Endothelial cell of umbilical vein (primary cell): ENCODE data around the gene STRIT1. TPM values are rescaled to one million over a fixed set of nuclear protein-coding genes. Genes with fewer than 3 reads are reported as not detected.

Experiments
- BruUV-seq: library from RNA; stranded (reverse); fragments of 400-500 nt; replicated peaks from 2 replicates; lab custom pipeline; 2021; lab: Mats Ljungman, UMichigan
- CTCF ChIA-PET: fragments of 300-600, 350-600 bp; sonication (Branson Sonifier 250); formaldehyde crosslinking; loops from one replicate; lab custom pipeline; 2021; ENCODE audit warnings: antibody characterized with exemption, inconsistent platforms; lab: Charles Lee
- POLR2A ChIA-PET: fragments of 300-600, 350-600 bp; sonication (Branson Sonifier 250); formaldehyde crosslinking; loops from one replicate; lab custom pipeline; 2021; ENCODE audit warnings: antibody characterized with exemption, inconsistent platforms; lab: Charles Lee
- DNase-seq: peaks from one replicate; pipeline ENCODE4 v3.0.0-alpha.2; 2011; ENCODE audit warnings: low read depth, low spot score
- FAIRE-seq: peaks from 2 replicates; lab custom pipeline; 2011; peaks lifted over from hg19 to GRCh38; lab: Jason Lieb, UNC
- H2AFZ ChIP-seq: 2 replicates; pipeline ENCODE4 v1.6.0; 2012; ENCODE audit warnings: low read depth, low read length, control low read depth, inconsistent platforms
- H3K27ac ChIP-seq: 2 replicates; pipeline ENCODE4 v1.5.1; 2011; ENCODE audit warnings: low read depth, mild to moderate bottlenecking, control low read depth, low read length, moderate library complexity; ENCODE audit not compliant: insufficient read depth
- H3K27me3 ChIP-seq, 2 experiments: 2 replicates each; pipeline versions ENCODE4 v1.6.0 to v1.6.1; 2011; ENCODE audit warnings: low read length in 2 of 2, mixed read lengths in 1 of 2; ENCODE audit not compliant: control insufficient read depth in 2 of 2, insufficient read depth in 2 of 2
- H3K36me3 ChIP-seq, 2 experiments: 2 replicates in 1 of 2; 3 replicates in 1 of 2; pipeline ENCODE4 v1.5.1; 2011; ENCODE audit warnings: low read length in 2 of 2, mild to moderate bottlenecking in 1 of 2, moderate library complexity in 1 of 2; ENCODE audit not compliant: control insufficient read depth in 2 of 2, insufficient read depth in 2 of 2; ENCODE audit errors: extremely low read depth in 1 of 2
- H3K4me1 ChIP-seq: 3 replicates; pipeline ENCODE4 v1.5.1; 2011; ENCODE audit warnings: mild to moderate bottlenecking, low read length; ENCODE audit not compliant: control insufficient read depth, insufficient read depth; ENCODE audit errors: extremely low read depth
- H3K4me2 ChIP-seq: 2 replicates; pipeline ENCODE4 v1.6.1; 2011; ENCODE audit warnings: low read length, control low read depth, mixed read lengths; ENCODE audit not compliant: insufficient read depth
- H3K4me3 ChIP-seq, 3 experiments: fragments of 200-600 bp in 1 of 3; sonication (generic), shearing (Covaris generic) in 1 of 3; replicated peaks in 1 of 3; 2 replicates each; pipeline ENCODE4 v1.5.1; 2011 to 2016; ENCODE audit warnings: control low read depth in 3 of 3, low read length in 3 of 3, mild to moderate bottlenecking in 2 of 3, inconsistent platforms in 1 of 3, low read depth in 1 of 3, moderate library complexity in 1 of 3; ENCODE audit not compliant: insufficient read depth in 1 of 3
- H3K79me2 ChIP-seq: 2 replicates; pipeline ENCODE4 v1.6.0; 2012; ENCODE audit warnings: low read length, inconsistent platforms; ENCODE audit not compliant: control insufficient read depth, insufficient read depth
- H3K9ac ChIP-seq: replicated peaks from 2 replicates; pipeline ENCODE3; 2011; ENCODE audit warnings: low read length, control low read depth; ENCODE audit not compliant: insufficient read depth; ENCODE audit errors: extremely low read depth
- H3K9me1 ChIP-seq: replicated peaks from 3 replicates; pipeline ENCODE4 v1.6.0; 2011; ENCODE audit warnings: mild to moderate bottlenecking, low read length; ENCODE audit not compliant: control insufficient read depth, insufficient read depth; ENCODE audit errors: extremely low read depth
- H3K9me3 ChIP-seq: replicated peaks from 2 replicates; pipeline ENCODE4 v1.5.1; 2012; ENCODE audit warnings: low read length, inconsistent platforms; ENCODE audit not compliant: control insufficient read depth, insufficient read depth
- H4K20me1 ChIP-seq: replicated peaks from 2 replicates; pipeline ENCODE3; 2011; ENCODE audit warnings: mild to moderate bottlenecking, low read length; ENCODE audit not compliant: control insufficient read depth, insufficient read depth; ENCODE audit errors: extremely low read depth
- CTCF ChIP-seq, 2 donors: IDR thresholded peaks; 1 replicate in 1 of 2; 2 replicates in 1 of 2; pipeline ENCODE4 v1.5.1; 2011; ENCODE audit warnings: low read length in 2 of 2, mild to moderate bottlenecking in 2 of 2, moderate library complexity in 2 of 2, control low read depth in 1 of 2, inconsistent platforms in 1 of 2, low read depth in 1 of 2; ENCODE audit not compliant: insufficient read depth in 1 of 2; ENCODE audit errors: extremely low read depth in 1 of 2
- EZH2 ChIP-seq: IDR thresholded peaks from 2 replicates; pipeline ENCODE4 v1.6.1; 2012; ENCODE audit warnings: borderline replicate concordance, low read depth, mild to moderate bottlenecking, moderate library complexity, low read length, inconsistent platforms; ENCODE audit not compliant: severe bottlenecking
- FOS ChIP-seq: IDR thresholded peaks from 2 replicates; pipeline ENCODE4 v1.6.1; 2011; ENCODE audit warnings: mild to moderate bottlenecking, low read length, moderate library complexity, borderline replicate concordance; ENCODE audit not compliant: insufficient read depth
- GATA2 ChIP-seq: IDR thresholded peaks from 2 replicates; pipeline ENCODE4 v1.7.0; 2011; ENCODE audit warnings: low read depth, mild to moderate bottlenecking, moderate library complexity, mixed read lengths, low read length; ENCODE audit not compliant: insufficient read length, insufficient read depth
- JUN ChIP-seq: IDR thresholded peaks from 2 replicates; pipeline ENCODE4 v1.6.1; 2011; ENCODE audit warnings: borderline replicate concordance, low read depth; ENCODE audit not compliant: insufficient read length, insufficient read depth
- MAX ChIP-seq: IDR thresholded peaks from 2 replicates; pipeline ENCODE4 v1.6.1; 2011; ENCODE audit not compliant: insufficient read depth, insufficient read length
- MYC ChIP-seq: IDR thresholded peaks from one replicate; pipeline ENCODE4 v1.6.1; 2011; ENCODE audit warnings: mild to moderate bottlenecking, low read depth, low read length
- POLR2A ChIP-seq: IDR thresholded peaks from 2 replicates; pipeline ENCODE4 v1.6.1; 2012; ENCODE audit warnings: low read depth, mild to moderate bottlenecking, control low read depth, low read length
- POLR2AphosphoS5 ChIP-seq: IDR thresholded peaks from 2 replicates; pipeline ENCODE4 v1.6.1; 2012; ENCODE audit warnings: low read depth, mild to moderate bottlenecking, control low read depth, low read length, moderate library complexity; ENCODE audit not compliant: insufficient read depth
- dilution Hi-C: fragments of 300-500 bp; cut with MboI; formaldehyde crosslinking; loops from one replicate; pipeline ENCODE4 v1.15.0; 2019; ENCODE audit warnings: low sequenced_read_pairs; ENCODE audit not compliant: extremely low pct_ligation_motif_present
- intact Hi-C: fragments of 100-400 bp; cut with micrococcal nuclease; formaldehyde crosslinking; loops from one replicate; pipeline ENCODE4 v1.10.0; 2022
- polyA plus RNA-seq, 4 experiments: library from polyadenylated mRNA; depleted of rRNA in 3 of 4; stranded (reverse) in 3 of 4; unstranded in 1 of 4; fragments of >200 nt; gene quantifications; 2 replicates each; pipeline versions ENCODE4 v1.2.1 to v1.2.3, GENCODE V29; 2011 to 2012; ENCODE audit warnings: missing spikeins in 1 of 4
- total RNA-seq: library from RNA; stranded (reverse); gene quantifications from 2 replicates; pipeline ENCODE4 v1.2.3, GENCODE V29; 2021

Gene STRIT1
- total and polyA plus RNA-seq, 2 donors (not counting 3 experiments of a cell fraction or from before 2014, with no cell fraction given), result not detected

GRCh38 chr3:155262295-155262694 is 31.2 kb downstream of the STRIT1 start:
- Histone ChIP-seq H4K20me1 (no peaks in the 10 kb centered on the region), H3K79me2 (no peaks in the 10 kb centered on the region), H3K9me3 (no peaks in the 10 kb centered on the region), H3K4me1 (no peaks in the 10 kb centered on the region), H3K27me3 (no peaks in the 10 kb centered on the region), H3K27ac (no peak overlapping the region), H3K36me3 (no peaks in the 10 kb centered on the region), H2AFZ (no peak overlapping the region), H3K9me1 (no peaks in the 10 kb centered on the region), H3K4me3 (no peak overlapping the region), H3K9ac (no peak overlapping the region), H3K4me2 (no peak overlapping the region)
- no peak for DNase-seq
- BruUV-seq, result no TSS peak
- intact Hi-C loops (no loop called here), dilution Hi-C loops (no loop called here)
- POLR2A ChIA-PET, result no interaction called here
- CTCF ChIA-PET, result no interaction called here
- TF ChIP-seq MAX (no peak), GATA2 (no peak), CTCF (IDR thresholded peaks at IDR 0.05; ENCODE audit: extremely low read depth in 1 of 2, insufficient read depth in 1 of 2, low read depth in 1 of 2, low read length in 2 of 2) (no peak), POLR2A (no peak), JUN (no peak), EZH2 (no peak), MYC (no peak), FOS (no peak), POLR2AphosphoS5 (no peak)
- no peak for FAIRE-seq
